B cell (primary cell): ENCODE measurements around the gene CACNA1H.

Experiments
- CTCF ChIP-seq: fragments of 200-600 bp; IDR thresholded peaks from one replicate; pipeline ENCODE4 v1.8.0; 2022; ENCODE audit warnings: antibody characterized with exemption, mild to moderate bottlenecking
- EZH2 ChIP-seq: IDR thresholded peaks from 2 replicates; pipeline ENCODE4 v1.6.1; 2012; ENCODE audit warnings: borderline replicate concordance, low read depth, mild to moderate bottlenecking, moderate library complexity, low read length; ENCODE audit not compliant: insufficient read depth, poor library complexity, severe bottlenecking

DNA sequence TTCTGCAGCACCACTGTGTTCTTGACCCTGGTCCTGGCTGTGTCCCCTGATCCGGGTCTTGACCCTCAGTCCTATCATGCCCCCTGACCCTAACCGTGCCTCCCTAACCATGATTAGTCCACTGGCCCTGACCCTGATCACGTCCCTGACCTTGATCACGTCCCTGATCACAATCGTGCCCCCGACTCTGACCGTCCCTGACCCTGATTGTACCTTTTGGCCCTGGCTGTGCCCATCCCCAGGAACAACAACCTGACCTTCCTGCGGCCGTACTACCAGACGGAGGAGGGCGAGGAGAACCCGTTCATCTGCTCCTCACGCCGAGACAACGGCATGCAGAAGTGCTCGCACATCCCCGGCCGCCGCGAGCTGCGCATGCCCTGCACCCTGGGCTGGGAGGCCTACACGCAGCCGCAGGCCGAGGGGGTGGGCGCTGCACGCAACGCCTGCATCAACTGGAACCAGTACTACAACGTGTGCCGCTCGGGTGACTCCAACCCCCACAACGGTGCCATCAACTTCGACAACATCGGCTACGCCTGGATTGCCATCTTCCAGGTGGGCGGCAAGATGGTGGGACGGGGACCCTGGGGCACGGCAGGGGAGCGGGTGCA lies 47.2 kb downstream of the CACNA1H start:
- TF ChIP-seq CTCF = no peak
- TF ChIP-seq EZH2 = no peak
